GM13977 (cell line): ENCODE data around the gene AKT3.

Experiments used
- DNase-seq: peaks from one replicate; pipeline ENCODE4 v3.0.0; 2012; ENCODE audit warnings: low spot score
- in situ Hi-C: fragments of 300-500 bp; cut with MboI; formaldehyde crosslinking; loops from one replicate; pipeline ENCODE4 v1.12.0; 2022; ENCODE audit warnings: low sequenced_read_pairs, low pct_unique_long_range_greater_than_20kb, mixed read lengths, inconsistent platforms; ENCODE audit not compliant: unreplicated experiment
- TF ChIP-seq, protein P1 (sequence below): IDR thresholded peaks from 2 replicates; pipeline ENCODE4 v1.5.1; 2012; ENCODE audit warnings: mild to moderate bottlenecking, control low read depth; ENCODE audit not compliant: insufficient read depth; ENCODE audit errors: extremely low read depth, missing control alignments

AKT3 gene

DNA sequence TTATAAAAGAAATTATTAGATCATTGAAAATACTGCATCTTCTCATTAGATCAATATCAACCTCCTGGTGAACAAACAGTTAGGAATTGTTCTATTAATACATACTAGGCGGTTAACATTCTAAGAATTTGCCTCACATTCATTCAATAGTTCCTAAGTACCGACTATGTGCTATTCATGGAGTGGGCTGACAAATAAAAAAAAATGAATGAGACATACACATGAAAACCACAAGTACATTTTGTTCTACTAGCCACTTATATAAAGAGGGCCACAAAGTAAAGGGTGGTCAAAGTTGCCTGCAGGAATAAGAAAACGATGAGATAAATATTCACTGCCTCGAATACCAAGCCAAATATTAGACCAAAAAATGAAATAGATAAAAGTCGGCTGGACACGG, 299.8 kb downstream of the AKT3 start:
- TF ChIP-seq, protein P1, sequence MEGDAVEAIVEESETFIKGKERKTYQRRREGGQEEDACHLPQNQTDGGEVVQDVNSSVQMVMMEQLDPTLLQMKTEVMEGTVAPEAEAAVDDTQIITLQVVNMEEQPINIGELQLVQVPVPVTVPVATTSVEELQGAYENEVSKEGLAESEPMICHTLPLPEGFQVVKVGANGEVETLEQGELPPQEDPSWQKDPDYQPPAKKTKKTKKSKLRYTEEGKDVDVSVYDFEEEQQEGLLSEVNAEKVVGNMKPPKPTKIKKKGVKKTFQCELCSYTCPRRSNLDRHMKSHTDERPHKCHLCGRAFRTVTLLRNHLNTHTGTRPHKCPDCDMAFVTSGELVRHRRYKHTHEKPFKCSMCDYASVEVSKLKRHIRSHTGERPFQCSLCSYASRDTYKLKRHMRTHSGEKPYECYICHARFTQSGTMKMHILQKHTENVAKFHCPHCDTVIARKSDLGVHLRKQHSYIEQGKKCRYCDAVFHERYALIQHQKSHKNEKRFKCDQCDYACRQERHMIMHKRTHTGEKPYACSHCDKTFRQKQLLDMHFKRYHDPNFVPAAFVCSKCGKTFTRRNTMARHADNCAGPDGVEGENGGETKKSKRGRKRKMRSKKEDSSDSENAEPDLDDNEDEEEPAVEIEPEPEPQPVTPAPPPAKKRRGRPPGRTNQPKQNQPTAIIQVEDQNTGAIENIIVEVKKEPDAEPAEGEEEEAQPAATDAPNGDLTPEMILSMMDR: no peak
- no peak for DNase-seq
- in situ Hi-C loops: no loop called here

DNA sequence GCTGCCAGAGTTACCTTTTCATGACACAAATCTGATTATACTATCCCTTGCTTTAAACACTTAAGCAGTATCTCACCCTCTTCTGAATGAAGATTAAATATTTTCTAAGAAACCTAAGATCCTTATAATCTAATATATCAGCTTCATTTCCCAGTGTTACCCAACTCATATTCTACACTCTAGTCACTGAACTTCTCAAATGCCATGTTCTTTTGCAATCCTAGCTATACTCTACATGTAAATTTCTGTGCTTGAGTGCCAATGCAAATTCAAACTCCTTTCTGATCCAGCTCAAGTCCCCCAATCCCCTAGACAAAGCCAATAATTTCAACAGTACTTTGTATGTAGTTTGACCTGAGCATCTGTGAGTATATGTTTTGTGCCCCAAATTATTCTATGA, 300.3 kb downstream of the AKT3 start:
- in situ Hi-C loops: no loop called here
- TF ChIP-seq, protein P1: no peak
- DNase-seq: no peak

DNA sequence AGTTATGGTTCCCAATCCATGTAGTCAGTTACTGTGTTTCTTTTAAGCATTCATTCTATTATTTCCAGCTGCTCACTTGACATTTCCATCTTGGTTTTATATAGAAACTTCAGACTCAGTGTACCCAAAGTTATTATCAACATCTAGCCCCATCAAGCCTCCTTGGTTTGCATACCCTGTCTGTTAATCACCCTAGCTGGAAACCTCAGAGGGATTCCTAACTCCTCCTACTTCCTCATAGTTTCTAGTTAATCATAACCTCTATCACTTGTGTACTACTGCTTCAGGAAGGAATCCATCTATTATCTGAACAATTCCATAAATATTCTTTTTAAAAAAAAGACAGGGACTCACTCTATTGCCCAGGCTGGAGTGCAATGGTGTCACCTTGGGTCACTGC, 300.9 kb downstream of the AKT3 start:
- TF ChIP-seq, protein P1: no peak
- no peak for DNase-seq
- in situ Hi-C loops: no loop called here

DNA sequence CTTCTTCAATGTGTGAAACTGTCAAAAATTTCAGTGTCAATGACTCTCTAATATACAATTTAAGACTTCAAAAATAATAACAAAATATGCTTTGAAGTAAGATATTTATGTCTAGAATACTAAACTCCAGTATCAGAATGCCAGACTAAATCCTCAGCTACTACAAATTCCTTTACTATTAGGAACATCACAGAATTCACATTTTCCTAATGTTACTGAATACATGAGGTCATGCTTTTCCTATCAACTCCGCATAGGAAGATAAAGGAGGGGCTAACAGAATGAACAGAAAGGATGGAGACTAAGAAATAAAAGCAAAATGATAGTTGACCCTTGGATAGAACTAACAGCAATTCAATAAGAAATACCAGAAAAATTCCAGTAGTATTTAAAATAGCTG, 301.5 kb downstream of the AKT3 start:
- in situ Hi-C loops: no loop called here
- no peak for DNase-seq
- TF ChIP-seq, protein P1: no peak

DNA sequence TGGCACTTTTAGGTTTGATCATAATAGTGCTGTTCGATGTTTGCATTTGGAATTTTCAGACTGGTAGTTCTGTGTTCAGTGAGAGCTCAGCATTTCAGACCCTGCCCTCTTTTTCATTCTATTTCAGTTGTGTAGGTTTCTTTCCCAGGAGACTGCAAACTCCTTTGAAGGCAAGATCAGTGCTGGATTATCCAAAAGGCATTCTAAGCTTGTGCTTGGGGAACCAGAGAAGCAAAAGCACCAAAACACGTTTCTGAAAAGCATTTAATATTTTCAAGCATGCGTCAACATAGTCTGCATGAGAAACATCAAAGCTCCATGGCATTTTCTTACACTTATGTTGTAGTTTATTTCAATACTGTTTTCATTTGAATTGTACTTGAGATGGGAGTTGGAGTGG, 302.2 kb downstream of the AKT3 start:
- in situ Hi-C loops: no loop called here

DNA sequence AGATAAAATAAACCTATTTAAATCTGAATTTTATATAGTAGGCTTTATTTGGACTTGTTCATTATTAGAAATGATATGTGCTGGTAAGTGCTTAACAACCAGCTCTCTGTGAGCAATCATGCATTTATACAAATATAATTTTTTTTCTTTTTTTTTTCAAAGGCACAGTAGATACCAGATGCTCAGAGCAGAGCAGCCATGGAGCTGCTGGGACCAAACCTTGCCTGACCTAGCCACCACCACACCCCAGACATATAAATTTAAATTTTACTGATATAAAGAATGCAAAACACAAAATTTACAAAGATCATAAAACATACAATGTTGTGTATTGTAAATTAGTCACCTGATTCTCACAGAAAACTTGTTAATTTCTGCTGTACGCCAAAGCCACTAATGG, 303.6 kb downstream of the AKT3 start:
- in situ Hi-C loops: no loop called here
- TF ChIP-seq, protein P1: no peak
- DNase-seq: no peak

More for the DNA sequence above, 302.2 kb downstream of the AKT3 start:
- no peak for DNase-seq
- TF ChIP-seq, protein P1: no peak

DNA sequence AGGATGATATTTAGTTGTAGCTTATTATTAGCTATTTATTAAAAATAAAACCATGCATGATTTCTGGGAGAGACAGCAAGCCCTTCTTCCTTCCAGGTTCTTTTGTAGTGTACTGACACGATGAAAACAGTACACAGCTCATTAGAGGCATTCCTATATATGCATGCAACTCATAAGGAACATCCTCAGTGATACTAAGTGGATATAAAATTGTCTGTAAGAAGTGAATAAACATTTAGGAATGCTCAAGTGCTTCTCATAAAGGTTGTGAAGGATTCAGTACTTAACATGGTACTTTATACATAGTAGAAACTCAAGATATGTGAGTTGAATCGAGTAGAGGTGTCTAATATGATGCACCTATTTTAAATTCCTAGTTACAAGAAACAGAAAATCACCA, 306.5 kb downstream of the AKT3 start:
- in situ Hi-C loops: no loop called here
- TF ChIP-seq, protein P1: no peak
- no peak for DNase-seq
